HL-60 (cell line): ENCODE measurements around the gene SDK1.

Experiments
- DNase-seq, 2 experiments: peaks; one replicate each; pipeline ENCODE4 v3.0.0-alpha.2; 2010 to 2020; ENCODE audit warnings: low read depth in 1 of 2, low spot score in 1 of 2
- H3K27ac ChIP-seq: fragments of 250-450 bp; sonication (Bioruptor Pico); replicated peaks from 2 replicates; pipeline ENCODE4 v1.5.1; 2020; ENCODE audit warnings: mild to moderate bottlenecking, moderate library complexity
- H3K27me3 ChIP-seq: fragments of 250-450 bp; sonication (Bioruptor Pico); 2 replicates; pipeline ENCODE4 v1.5.1; 2021; ENCODE audit warnings: mild to moderate bottlenecking, moderate library complexity; ENCODE audit not compliant: insufficient read depth, poor library complexity, severe bottlenecking
- H3K4me3 ChIP-seq: replicated peaks from 2 replicates; pipeline ENCODE4 v1.5.1; 2011; ENCODE audit warnings: mild to moderate bottlenecking, control low read depth, low read length; ENCODE audit not compliant: insufficient read depth
- CTCF ChIP-seq: IDR thresholded peaks from one replicate; pipeline ENCODE4 v1.5.1; 2011; ENCODE audit warnings: low read length, control low read depth, inconsistent platforms; ENCODE audit not compliant: insufficient read depth
- GABPA ChIP-seq: IDR thresholded peaks from 2 replicates; pipeline ENCODE4 v1.6.1; 2012; ENCODE audit warnings: low read depth
- POLR2AphosphoS5 ChIP-seq: IDR thresholded peaks from 2 replicates; pipeline ENCODE4 v1.6.1; 2012; ENCODE audit warnings: low read depth
- SPI1 ChIP-seq: IDR thresholded peaks from 2 replicates; pipeline ENCODE4 v1.6.1; 2012; ENCODE audit warnings: low read depth, mild to moderate bottlenecking, borderline replicate concordance
- TF ChIP-seq, protein P1 (sequence below): IDR thresholded peaks from 2 replicates; pipeline ENCODE4 v1.6.1; 2012; ENCODE audit warnings: low read depth; ENCODE audit not compliant: insufficient replicate concordance

SDK1 gene

GRCh38 chr7:4159761-4160554 lies 858.9 kb downstream of the SDK1 start:
- Histone ChIP-seq H3K4me3 (no peak overlapping the region), H3K27ac (no peak overlapping the region), H3K27me3 (no peaks in the 10 kb centered on the region)
- no peak for DNase-seq
- TF ChIP-seq SPI1 = no peak
- TF ChIP-seq CTCF = no peak
- TF ChIP-seq GABPA = no peak
- TF ChIP-seq, protein P1, sequence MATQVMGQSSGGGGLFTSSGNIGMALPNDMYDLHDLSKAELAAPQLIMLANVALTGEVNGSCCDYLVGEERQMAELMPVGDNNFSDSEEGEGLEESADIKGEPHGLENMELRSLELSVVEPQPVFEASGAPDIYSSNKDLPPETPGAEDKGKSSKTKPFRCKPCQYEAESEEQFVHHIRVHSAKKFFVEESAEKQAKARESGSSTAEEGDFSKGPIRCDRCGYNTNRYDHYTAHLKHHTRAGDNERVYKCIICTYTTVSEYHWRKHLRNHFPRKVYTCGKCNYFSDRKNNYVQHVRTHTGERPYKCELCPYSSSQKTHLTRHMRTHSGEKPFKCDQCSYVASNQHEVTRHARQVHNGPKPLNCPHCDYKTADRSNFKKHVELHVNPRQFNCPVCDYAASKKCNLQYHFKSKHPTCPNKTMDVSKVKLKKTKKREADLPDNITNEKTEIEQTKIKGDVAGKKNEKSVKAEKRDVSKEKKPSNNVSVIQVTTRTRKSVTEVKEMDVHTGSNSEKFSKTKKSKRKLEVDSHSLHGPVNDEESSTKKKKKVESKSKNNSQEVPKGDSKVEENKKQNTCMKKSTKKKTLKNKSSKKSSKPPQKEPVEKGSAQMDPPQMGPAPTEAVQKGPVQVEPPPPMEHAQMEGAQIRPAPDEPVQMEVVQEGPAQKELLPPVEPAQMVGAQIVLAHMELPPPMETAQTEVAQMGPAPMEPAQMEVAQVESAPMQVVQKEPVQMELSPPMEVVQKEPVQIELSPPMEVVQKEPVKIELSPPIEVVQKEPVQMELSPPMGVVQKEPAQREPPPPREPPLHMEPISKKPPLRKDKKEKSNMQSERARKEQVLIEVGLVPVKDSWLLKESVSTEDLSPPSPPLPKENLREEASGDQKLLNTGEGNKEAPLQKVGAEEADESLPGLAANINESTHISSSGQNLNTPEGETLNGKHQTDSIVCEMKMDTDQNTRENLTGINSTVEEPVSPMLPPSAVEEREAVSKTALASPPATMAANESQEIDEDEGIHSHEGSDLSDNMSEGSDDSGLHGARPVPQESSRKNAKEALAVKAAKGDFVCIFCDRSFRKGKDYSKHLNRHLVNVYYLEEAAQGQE = no peak
- TF ChIP-seq POLR2AphosphoS5 = no peak

DNA sequence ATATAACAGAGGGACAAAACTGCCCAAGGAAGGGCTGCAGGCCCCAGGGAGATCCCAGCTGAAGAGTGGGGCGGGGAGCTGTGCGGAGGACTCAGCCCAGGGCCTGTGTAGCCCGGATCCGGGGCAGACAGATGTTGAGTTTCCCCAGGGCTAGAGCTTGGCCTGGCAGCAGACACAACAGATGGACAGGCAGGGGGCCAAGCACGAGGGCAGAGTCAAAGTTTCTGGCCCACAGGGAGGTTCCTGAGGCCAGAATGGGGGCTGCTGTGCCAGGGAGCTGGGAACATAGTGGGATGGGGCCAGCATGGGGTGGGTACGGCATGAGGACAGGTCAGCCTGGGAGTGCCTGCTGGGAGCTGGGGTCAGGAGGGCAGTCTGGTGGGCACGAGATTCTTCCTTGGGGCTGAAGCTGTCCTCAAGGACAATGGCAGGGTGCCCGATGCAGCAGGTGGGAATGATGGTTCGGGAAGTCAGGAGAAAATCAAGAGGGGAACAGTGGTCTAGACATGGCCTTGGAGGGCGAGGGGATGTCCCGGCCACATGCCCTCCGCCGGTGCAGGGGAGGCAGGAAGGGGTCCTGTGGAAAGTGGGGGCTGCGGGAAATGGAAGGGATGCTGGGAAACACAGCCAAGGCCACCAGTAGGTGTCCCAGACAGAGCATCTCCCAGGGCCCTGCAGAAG lies 862.0 kb downstream of the SDK1 start:
- no peak for DNase-seq
- H3K4me3 ChIP-seq = no peak overlapping the region
- no peak for TF ChIP-seq GABPA
- no peak for TF ChIP-seq SPI1
- TF ChIP-seq, protein P1 = no peak
- TF ChIP-seq POLR2AphosphoS5 = no peak
- no peak for TF ChIP-seq CTCF
- no peak overlapping the region for H3K27ac ChIP-seq
- H3K27me3 ChIP-seq = no peaks in the 10 kb centered on the region

- no peak for DNase-seq
- H3K27ac ChIP-seq = no peak overlapping the region
- no peak overlapping the region for H3K4me3 ChIP-seq
- no peaks in the 10 kb centered on the region for H3K27me3 ChIP-seq
- TF ChIP-seq GABPA (no peak), SPI1 (no peak), CTCF (no peak), POLR2AphosphoS5 (no peak)
- TF ChIP-seq, protein P1 = no peak
Observed at GRCh38 chr7:4163565-4164203, 862.6 kb downstream of the SDK1 start.
